Immature natural killer cell (primary cell): Measurements from ENCODE around the gene PSMB2. TPM values are rescaled to one million over a fixed set of nuclear protein-coding genes. Genes with fewer than 3 reads are reported as not detected.
A peak's percentile ranks its signal among the peaks of the same experiment; 100 is the strongest.

Experiments
- DNase-seq, 3 donors: peaks; one replicate each; pipeline ENCODE4 v3.0.0; 2022; ENCODE audit warnings: mixed read lengths in 1 of 3
- H3K27ac Mint-ChIP-seq, 6 donors: one replicate each; pipeline ENCODE4 v1.8.0; 2020; ENCODE audit warnings: mixed read lengths in 6 of 6, mild to moderate bottlenecking in 5 of 6, inconsistent platforms in 4 of 6, moderate library complexity in 3 of 6
- H3K27me3 Mint-ChIP-seq, 3 donors: one replicate each; pipeline ENCODE4 v1.8.0; 2020 to 2021; ENCODE audit warnings: low read depth in 3 of 3, mild to moderate bottlenecking in 3 of 3, mixed read lengths in 3 of 3, moderate library complexity in 3 of 3, inconsistent platforms in 1 of 3
- H3K36me3 Mint-ChIP-seq, 3 donors: one replicate each; pipeline ENCODE4 v1.8.0; 2020; ENCODE audit warnings: mixed read lengths in 3 of 3, inconsistent platforms in 2 of 3, mild to moderate bottlenecking in 2 of 3
- H3K4me1 Mint-ChIP-seq, 2 donors: one replicate each; pipeline ENCODE4 v1.8.0; 2020; ENCODE audit warnings: inconsistent platforms in 2 of 2, mild to moderate bottlenecking in 2 of 2, mixed read lengths in 2 of 2, moderate library complexity in 1 of 2
- H3K4me3 Mint-ChIP-seq, 5 donors: one replicate each; pipeline ENCODE4 v1.8.0; 2020; ENCODE audit warnings: mild to moderate bottlenecking in 5 of 5, mixed read lengths in 5 of 5, inconsistent platforms in 3 of 5, moderate library complexity in 3 of 5
- H3K9me3 Mint-ChIP-seq, 6 donors: one replicate each; pipeline ENCODE4 v1.8.0; 2020; ENCODE audit warnings: mild to moderate bottlenecking in 6 of 6, mixed read lengths in 6 of 6, inconsistent platforms in 4 of 6, moderate library complexity in 3 of 6
- polyA plus RNA-seq, 3 donors: library from polyadenylated mRNA; unstranded; fragments of 300-500 nt; fragmentation: Illumina TruSeq; gene quantifications; one replicate each; pipeline ENCODE4 v1.2.3, GENCODE V29; 2021

The PSMB2 gene
- polyA plus RNA-seq, 3 donors from 2014 or later, result 83.2 to 108 (median 89.7) TPM

- DNase-seq, result no peak
- Mint-ChIP-seq H3K9me3 (peaks cover 0 to 2% (median 0%) of the 10 kb centered on the region in 6 donors), H3K27ac (no peak overlapping the region), H3K4me3 (no peak overlapping the region), H3K36me3 (no peaks in the 10 kb centered on the region), H3K27me3 (peaks cover 0 to 5% (median 2%) of the 10 kb centered on the region in 3 donors), H3K4me1 (no peaks in the 10 kb centered on the region)
Measured at GRCh38 chr1:35660581-35661473, 19.5 kb upstream of the PSMB2 start.

- no peaks in the 10 kb centered on the region for H3K9me3 Mint-ChIP-seq
- peaks cover 0 to 5% (median 5%) of the 10 kb centered on the region in 3 donors for H3K27me3 Mint-ChIP-seq
- no peaks in the 10 kb centered on the region for H3K4me1 Mint-ChIP-seq
- H3K36me3 Mint-ChIP-seq, result no peaks in the 10 kb centered on the region
- no peak overlapping the region for H3K27ac Mint-ChIP-seq
- DNase-seq, result no peak
- H3K4me3 Mint-ChIP-seq, result no peak overlapping the region
Measured at GRCh38 chr1:35659589-35659988, 18.3 kb upstream of the PSMB2 start.

GRCh38 chr1:35657851-35658250 is 16.5 kb upstream of the PSMB2 start:
- no peaks in the 10 kb centered on the region for H3K4me1 Mint-ChIP-seq
- DNase-seq, result no peak
- no peak overlapping the region for H3K27ac Mint-ChIP-seq
- H3K9me3 Mint-ChIP-seq, result no peaks in the 10 kb centered on the region
- H3K27me3 Mint-ChIP-seq, result peaks cover 0 to 10% (median 3%) of the 10 kb centered on the region in 3 donors
- no peaks in the 10 kb centered on the region for H3K36me3 Mint-ChIP-seq
- no peak overlapping the region for H3K4me3 Mint-ChIP-seq

GRCh38 chr1:35656863-35657232 is 15.5 kb upstream of the PSMB2 start:
- H3K27me3 Mint-ChIP-seq, result peaks cover 0 to 10% (median 0%) of the 10 kb centered on the region in 3 donors
- no peak overlapping the region for H3K4me3 Mint-ChIP-seq
- DNase-seq, result no peak
- no peak overlapping the region for H3K27ac Mint-ChIP-seq
- H3K9me3 Mint-ChIP-seq, result no peaks in the 10 kb centered on the region
- no peaks in the 10 kb centered on the region for H3K4me1 Mint-ChIP-seq
- H3K36me3 Mint-ChIP-seq, result no peaks in the 10 kb centered on the region

GRCh38 chr1:35656148-35656862 is 15.0 kb upstream of the PSMB2 start:
- H3K36me3 Mint-ChIP-seq, result no peaks in the 10 kb centered on the region
- H3K4me1 Mint-ChIP-seq, result no peaks in the 10 kb centered on the region
- H3K9me3 Mint-ChIP-seq, result no peaks in the 10 kb centered on the region
- no peak overlapping the region for H3K27ac Mint-ChIP-seq
- no peak for DNase-seq
- no peak overlapping the region for H3K4me3 Mint-ChIP-seq
- peaks cover 0 to 10% (median 2%) of the 10 kb centered on the region in 3 donors for H3K27me3 Mint-ChIP-seq

- Mint-ChIP-seq H3K4me1 (no peaks in the 10 kb centered on the region), H3K36me3 (no peaks in the 10 kb centered on the region), H3K9me3 (no peaks in the 10 kb centered on the region), H3K4me3 (no peak overlapping the region), H3K27me3 (peaks cover under 1 to 12% (median 2%) of the 10 kb centered on the region in 3 donors), H3K27ac (no peak overlapping the region)
- no peak for DNase-seq
Measured at GRCh38 chr1:35655196-35655595, 13.9 kb upstream of the PSMB2 start.

- no peak overlapping the region for H3K4me3 Mint-ChIP-seq
- no peak for DNase-seq
- H3K9me3 Mint-ChIP-seq, result peaks cover 0 to 2% (median 0%) of the 10 kb centered on the region in 6 donors
- no peak overlapping the region for H3K27ac Mint-ChIP-seq
- H3K4me1 Mint-ChIP-seq, result no peaks in the 10 kb centered on the region
- peaks cover 5 to 14% (median 10%) of the 10 kb centered on the region in 3 donors for H3K27me3 Mint-ChIP-seq
- H3K36me3 Mint-ChIP-seq, result no peaks in the 10 kb centered on the region
Measured at GRCh38 chr1:35650416-35650815, 9.1 kb upstream of the PSMB2 start.

- Mint-ChIP-seq H3K9me3 (peaks cover 0 to 2% (median 0%) of the 10 kb centered on the region in 6 donors), H3K27ac (no peak overlapping the region), H3K4me3 (no peak overlapping the region), H3K27me3 (peaks cover 4 to 22% (median 18%) of the 10 kb centered on the region in 3 donors), H3K4me1 (peaks cover 11 to 13% of the 10 kb centered on the region in 2 donors), H3K36me3 (no peaks in the 10 kb centered on the region)
- DNase-seq, result no peak
Measured at GRCh38 chr1:35646043-35646442, 4.7 kb upstream of the PSMB2 start.

- Mint-ChIP-seq H3K4me1 (peaks cover 26 to 32% of the 10 kb centered on the region in 2 donors), H3K4me3 (peak overlapping the region in 3 of 5 donors; percentile 3 to 61 (median 34))
Measured at GRCh38 chr1:35644204-35644603, 2.9 kb upstream of the PSMB2 start.

GRCh38 chr1:35642471-35642955 is 1.2 kb upstream of the PSMB2 start:
- Mint-ChIP-seq H3K27ac (peak overlapping the region in 5 of 6 donors; percentile 94 to 99 (median 98)), H3K36me3 (no peaks in the 10 kb centered on the region), H3K4me3 (peak overlapping the region; percentile 97 to 100 (median 100)), H3K27me3 (peaks cover 1 to 20% (median 19%) of the 10 kb centered on the region in 3 donors), H3K9me3 (peaks cover 0 to 2% (median 0%) of the 10 kb centered on the region in 6 donors), H3K4me1 (peaks cover 36 to 47% of the 10 kb centered on the region in 2 donors)
- DNase-seq, result no peak

More at GRCh38 chr1:35644204-35644603, 2.9 kb upstream of the PSMB2 start:
- no peak for DNase-seq
- H3K27me3 Mint-ChIP-seq, result peaks cover 1 to 23% (median 19%) of the 10 kb centered on the region in 3 donors
- peaks cover 0 to 2% (median 0%) of the 10 kb centered on the region in 6 donors for H3K9me3 Mint-ChIP-seq
- H3K36me3 Mint-ChIP-seq, result no peaks in the 10 kb centered on the region
- no peak overlapping the region for H3K27ac Mint-ChIP-seq

GRCh38 chr1:35640380-35641232 is 720 bp downstream of the PSMB2 start:
- DNase-seq, result no peak

GRCh38 chr1:35637401-35637809 is 3.9 kb downstream of the PSMB2 start:
- H3K27me3 Mint-ChIP-seq, result peaks cover 4 to 16% (median 8%) of the 10 kb centered on the region in 3 donors
- H3K36me3 Mint-ChIP-seq, result peaks cover 0 to 10% (median 7%) of the 10 kb centered on the region in 3 donors
- H3K27ac Mint-ChIP-seq, result peak overlapping the region; percentile 88 to 96 (median 92)
- DNase-seq, result peak; percentile 34 to 54 (median 43)
- peaks cover 44 to 72% of the 10 kb centered on the region in 2 donors for H3K4me1 Mint-ChIP-seq
- H3K4me3 Mint-ChIP-seq, result peak overlapping the region; percentile 59 to 87 (median 80)
- no peaks in the 10 kb centered on the region for H3K9me3 Mint-ChIP-seq

More at GRCh38 chr1:35640380-35641232, 720 bp downstream of the PSMB2 start:
- peaks cover 0 to 7% (median 0%) of the 10 kb centered on the region in 3 donors for H3K36me3 Mint-ChIP-seq
- H3K27me3 Mint-ChIP-seq, result peaks cover 4 to 20% (median 8%) of the 10 kb centered on the region in 3 donors
- peak overlapping the region; percentile 87 to 99 (median 98) for H3K27ac Mint-ChIP-seq
- peaks cover 41 to 65% of the 10 kb centered on the region in 2 donors for H3K4me1 Mint-ChIP-seq
- H3K4me3 Mint-ChIP-seq, result peak overlapping the region; percentile 97 to 100 (median 100)
- H3K9me3 Mint-ChIP-seq, result no peaks in the 10 kb centered on the region

- DNase-seq, result no peak
- H3K36me3 Mint-ChIP-seq, result peaks cover 6 to 26% (median 16%) of the 10 kb centered on the region in 3 donors
- H3K4me3 Mint-ChIP-seq, result no peak overlapping the region
- H3K4me1 Mint-ChIP-seq, result peaks cover 18 to 50% of the 10 kb centered on the region in 2 donors
- H3K27ac Mint-ChIP-seq, result peak overlapping the region in 1 of 6 donors; percentile 28
- no peaks in the 10 kb centered on the region for H3K9me3 Mint-ChIP-seq
- peaks cover 0 to 3% (median 0%) of the 10 kb centered on the region in 3 donors for H3K27me3 Mint-ChIP-seq
Measured at GRCh38 chr1:35633547-35633946, 7.8 kb downstream of the PSMB2 start.
